ENCODE measurements around the gene RNASE12. TPM values are rescaled to one million over a fixed set of nuclear protein-coding genes. Genes with fewer than 3 reads are reported as not detected.

Gene RNASE12
- total and polyA plus RNA-seq, 9 of the 15 experiments (the other 6 are each of a cell fraction or from before 2014, with no cell fraction given): 0.24 TPM; not detected in 8

DNA sequence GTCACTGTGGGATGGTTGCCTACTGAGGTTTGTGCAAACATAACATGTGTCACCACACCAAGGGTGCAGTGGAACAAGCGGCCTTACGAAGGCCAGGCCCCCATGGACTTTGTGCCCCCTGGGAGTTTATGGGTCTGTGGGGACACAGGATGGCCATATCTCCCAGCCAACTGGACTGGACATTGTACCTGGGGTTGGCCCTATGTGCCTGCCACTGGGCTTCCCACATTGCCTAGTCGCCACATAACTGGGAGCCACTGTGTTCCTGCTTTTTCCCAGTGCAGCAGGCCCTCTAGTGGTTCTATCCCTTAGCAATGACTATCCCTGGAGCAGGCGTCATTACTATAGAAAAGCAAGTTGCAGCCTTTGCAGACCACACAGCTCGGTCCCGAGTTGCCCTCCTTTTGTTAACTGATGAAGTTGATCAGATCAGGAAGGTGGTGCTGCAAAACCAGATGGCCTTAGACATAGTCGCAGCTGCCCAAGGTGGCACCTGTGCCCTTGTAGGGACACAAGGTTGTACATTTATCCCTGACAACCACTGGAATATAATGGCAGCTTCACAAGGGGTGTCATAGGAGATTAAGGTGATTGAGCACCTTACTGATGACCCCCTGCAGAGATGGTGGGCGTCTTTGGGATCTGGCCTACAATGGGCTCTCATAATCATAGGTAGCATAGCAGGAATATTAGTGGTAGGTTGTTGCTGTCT, 15.2 kb upstream of the RNASE12 start (continued):
- TF ChIP-seq KLF10 (CRISPR knock-in tag; IDR thresholded peaks at IDR 0.05): no peak
- no peak for TF ChIP-seq CHD1 (IDR thresholded peaks at IDR 0.05; ENCODE audit: low read length)
- no peak for TF ChIP-seq NFYB (IDR thresholded peaks at IDR 0.05; ENCODE audit: extremely low read depth, insufficient read length)
- TF ChIP-seq ZBTB8A (IDR thresholded peaks at IDR 0.05; ENCODE audit: partially characterized antibody): no peak
- no peak for TF ChIP-seq KAT8 (IDR thresholded peaks at IDR 0.05; ENCODE audit: low read depth)
- TF ChIP-seq ZNF124 (CRISPR knock-in tag; IDR thresholded peaks at IDR 0.05): no peak
- no peak for TF ChIP-seq HDAC2 (IDR thresholded peaks at IDR 0.05)
- TF ChIP-seq SIX5 (IDR thresholded peaks at IDR 0.05; ENCODE audit: borderline replicate concordance in 1 of 2, insufficient read depth in 1 of 2, low read depth in 1 of 2, low read length in 2 of 2): no peak
- TF ChIP-seq DEAF1 (CRISPR knock-in tag; IDR thresholded peaks at IDR 0.05): peak; percentile 63; the same call in 1 of the 2 replicates
- TF ChIP-seq BHLHE40 (IDR thresholded peaks at IDR 0.05; ENCODE audit: low read length): no peak
- TF ChIP-seq SETDB1 (IDR thresholded peaks at IDR 0.05; ENCODE audit: low read length): no peak
- TF ChIP-seq BCLAF1 (IDR thresholded peaks at IDR 0.05; ENCODE audit: borderline replicate concordance in 1 of 2, control insufficient read depth in 1 of 2, low read depth in 2 of 2, low read length in 1 of 2): no peak
- peak; percentile 78 to 91 for TF ChIP-seq RAD21 (CRISPR knock-in tag; conservative IDR thresholded peaks at IDR 0.05 in 1 of 2, IDR thresholded peaks at IDR 0.05 in 1 of 2)
- TF ChIP-seq FOXA1 (IDR thresholded peaks at IDR 0.05; ENCODE audit: borderline replicate concordance): no peak
- no peak for TF ChIP-seq OTX1 (CRISPR knock-in tag; IDR thresholded peaks at IDR 0.05)
- no peak for TF ChIP-seq HDAC8 (tag; IDR thresholded peaks at IDR 0.05)
- TF ChIP-seq KDM5B (IDR thresholded peaks at IDR 0.05; ENCODE audit: insufficient replicate concordance, low read depth, low read length): no peak
- TF ChIP-seq U2AF2 (optimal IDR thresholded peaks at IDR 0.05; ENCODE audit: low read depth, low read length): no peak
- TF ChIP-seq, protein P1, sequence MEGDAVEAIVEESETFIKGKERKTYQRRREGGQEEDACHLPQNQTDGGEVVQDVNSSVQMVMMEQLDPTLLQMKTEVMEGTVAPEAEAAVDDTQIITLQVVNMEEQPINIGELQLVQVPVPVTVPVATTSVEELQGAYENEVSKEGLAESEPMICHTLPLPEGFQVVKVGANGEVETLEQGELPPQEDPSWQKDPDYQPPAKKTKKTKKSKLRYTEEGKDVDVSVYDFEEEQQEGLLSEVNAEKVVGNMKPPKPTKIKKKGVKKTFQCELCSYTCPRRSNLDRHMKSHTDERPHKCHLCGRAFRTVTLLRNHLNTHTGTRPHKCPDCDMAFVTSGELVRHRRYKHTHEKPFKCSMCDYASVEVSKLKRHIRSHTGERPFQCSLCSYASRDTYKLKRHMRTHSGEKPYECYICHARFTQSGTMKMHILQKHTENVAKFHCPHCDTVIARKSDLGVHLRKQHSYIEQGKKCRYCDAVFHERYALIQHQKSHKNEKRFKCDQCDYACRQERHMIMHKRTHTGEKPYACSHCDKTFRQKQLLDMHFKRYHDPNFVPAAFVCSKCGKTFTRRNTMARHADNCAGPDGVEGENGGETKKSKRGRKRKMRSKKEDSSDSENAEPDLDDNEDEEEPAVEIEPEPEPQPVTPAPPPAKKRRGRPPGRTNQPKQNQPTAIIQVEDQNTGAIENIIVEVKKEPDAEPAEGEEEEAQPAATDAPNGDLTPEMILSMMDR (IDR thresholded peaks at IDR 0.05 in 2 of 3, conservative IDR thresholded peaks at IDR 0.05 in 1 of 3; ENCODE audit: insufficient read depth in 2 of 3, low read depth in 1 of 3, low read length in 3 of 3): peak; percentile 64 to 72 (median 71)
- no peak for TF ChIP-seq CBX8 (IDR thresholded peaks at IDR 0.05; ENCODE audit: borderline replicate concordance, extremely low read depth, low read depth, low read length, poor library complexity, severe bottlenecking)
- no peak for TF ChIP-seq SRSF9 (IDR thresholded peaks at IDR 0.05; ENCODE audit: borderline replicate concordance, low read depth, low read length)

Data from K562 (cell line).